Measurements from ENCODE around the gene SZT2.
"Not testable (repeated sequence)": the region's sequence is repeated elsewhere in the genome, so short reads cannot be mapped to it uniquely, and the experiment has no call there.

Gene SZT2

GRCh38 chr1:43452789-43453441 is 63.2 kb downstream of the SZT2 start:
- Histone ChIP-seq H3K27ac (ENCODE audit: insufficient read depth, low read length, poor library complexity, severe bottlenecking) (peak overlapping the region; percentile 55), H3K4me3 (ENCODE audit: insufficient read depth, low read depth, low read length, poor library complexity, severe bottlenecking) (peak overlapping the region; percentile 37)

GRCh38 chr1:43453442-43454269 is 64.0 kb downstream of the SZT2 start, which contains the start of gene HYI:
Gene HYI (minus strand): TSS chr1:43453931. CDS start chr1:43453793, 138 bp downstream.
- peak; percentile 34 to 50 (median 46) for DNase-seq
- H3K9me3 ChIP-seq (ENCODE audit: control insufficient read depth, low read length) = no peaks in the 10 kb centered on the region
- H3K36me3 ChIP-seq (ENCODE audit: control insufficient read depth, insufficient read depth, low read length) = peaks cover 19% of the 10 kb centered on the region
- no peaks in the 10 kb centered on the region for H3K27me3 ChIP-seq (replicated peaks; ENCODE audit: control insufficient read depth, insufficient read depth, low read length, poor library complexity, severe bottlenecking)
- H3K4me1 ChIP-seq (ENCODE audit: control insufficient read depth, insufficient read depth, low read length, poor library complexity, severe bottlenecking) = no peaks in the 10 kb centered on the region
- H3K4me3 ChIP-seq (ENCODE audit: insufficient read depth, low read depth, low read length, poor library complexity, severe bottlenecking) = peak within 1 kb of the TSS; percentile 62
- H3K27ac ChIP-seq (ENCODE audit: insufficient read depth, low read length, poor library complexity, severe bottlenecking) = peak within 1 kb of the TSS; percentile 59

More at GRCh38 chr1:43452789-43453441, 63.2 kb downstream of the SZT2 start:
- Histone ChIP-seq H3K36me3 (ENCODE audit: control insufficient read depth, insufficient read depth, low read length) (peaks cover 25% of the 10 kb centered on the region), H3K27me3 (replicated peaks; ENCODE audit: control insufficient read depth, insufficient read depth, low read length, poor library complexity, severe bottlenecking) (no peaks in the 10 kb centered on the region), H3K9me3 (ENCODE audit: control insufficient read depth, low read length) (no peaks in the 10 kb centered on the region), H3K4me1 (ENCODE audit: control insufficient read depth, insufficient read depth, low read length, poor library complexity, severe bottlenecking) (no peaks in the 10 kb centered on the region)
- DNase-seq = no peak

- peak; percentile 35 to 56 (median 49) for DNase-seq
- H3K4me1 ChIP-seq (ENCODE audit: control insufficient read depth, insufficient read depth, low read length, poor library complexity, severe bottlenecking) = no peaks in the 10 kb centered on the region
- no peaks in the 10 kb centered on the region for H3K9me3 ChIP-seq (ENCODE audit: control insufficient read depth, low read length)
- peak overlapping the region; percentile 59 for H3K27ac ChIP-seq (ENCODE audit: insufficient read depth, low read length, poor library complexity, severe bottlenecking)
- peaks cover 11% of the 10 kb centered on the region for H3K36me3 ChIP-seq (ENCODE audit: control insufficient read depth, insufficient read depth, low read length)
- no peaks in the 10 kb centered on the region for H3K27me3 ChIP-seq (replicated peaks; ENCODE audit: control insufficient read depth, insufficient read depth, low read length, poor library complexity, severe bottlenecking)
- peak overlapping the region; percentile 62 for H3K4me3 ChIP-seq (ENCODE audit: insufficient read depth, low read depth, low read length, poor library complexity, severe bottlenecking)
These were observed 64.7 kb downstream of the SZT2 start for GRCh38 chr1:43454270-43455011.

- Histone ChIP-seq H3K27ac (ENCODE audit: insufficient read depth, low read length, poor library complexity, severe bottlenecking) (no peak overlapping the region), H3K36me3 (ENCODE audit: control insufficient read depth, insufficient read depth, low read length) (peaks cover 3% of the 10 kb centered on the region), H3K27me3 (replicated peaks; ENCODE audit: control insufficient read depth, insufficient read depth, low read length, poor library complexity, severe bottlenecking) (no peaks in the 10 kb centered on the region), H3K4me3 (ENCODE audit: insufficient read depth, low read depth, low read length, poor library complexity, severe bottlenecking) (no peak overlapping the region), H3K4me1 (ENCODE audit: control insufficient read depth, insufficient read depth, low read length, poor library complexity, severe bottlenecking) (no peaks in the 10 kb centered on the region), H3K9me3 (ENCODE audit: control insufficient read depth, low read length) (no peaks in the 10 kb centered on the region)
- DNase-seq = no peak
These were observed 65.7 kb downstream of the SZT2 start for GRCh38 chr1:43455213-43455889.

GRCh38 chr1:43458379-43458778 is 68.7 kb downstream of the SZT2 start:
- not testable (repeated sequence) for H3K27me3 ChIP-seq (replicated peaks; ENCODE audit: control insufficient read depth, insufficient read depth, low read length, poor library complexity, severe bottlenecking); H3K27ac ChIP-seq (ENCODE audit: insufficient read depth, low read length, poor library complexity, severe bottlenecking); H3K4me3 ChIP-seq (ENCODE audit: insufficient read depth, low read depth, low read length, poor library complexity, severe bottlenecking); H3K9me3 ChIP-seq (ENCODE audit: control insufficient read depth, low read length); H3K4me1 ChIP-seq (ENCODE audit: control insufficient read depth, insufficient read depth, low read length, poor library complexity, severe bottlenecking); DNase-seq; H3K36me3 ChIP-seq (ENCODE audit: control insufficient read depth, insufficient read depth, low read length)

- H3K36me3 ChIP-seq (ENCODE audit: control insufficient read depth, insufficient read depth, low read length) = no peaks in the 10 kb centered on the region
- H3K4me1 ChIP-seq (ENCODE audit: control insufficient read depth, insufficient read depth, low read length, poor library complexity, severe bottlenecking) = no peaks in the 10 kb centered on the region
- no peak for DNase-seq
- H3K27me3 ChIP-seq (replicated peaks; ENCODE audit: control insufficient read depth, insufficient read depth, low read length, poor library complexity, severe bottlenecking) = no peaks in the 10 kb centered on the region
- H3K9me3 ChIP-seq (ENCODE audit: control insufficient read depth, low read length) = no peaks in the 10 kb centered on the region
- H3K4me3 ChIP-seq (ENCODE audit: insufficient read depth, low read depth, low read length, poor library complexity, severe bottlenecking) = no peak overlapping the region
- H3K27ac ChIP-seq (ENCODE audit: insufficient read depth, low read length, poor library complexity, severe bottlenecking) = no peak overlapping the region
These were observed 71.4 kb downstream of the SZT2 start for GRCh38 chr1:43460988-43461693.

GRCh38 chr1:43463479-43463878 is 73.8 kb downstream of the SZT2 start:
- Histone ChIP-seq H3K4me3 (ENCODE audit: insufficient read depth, low read depth, low read length, poor library complexity, severe bottlenecking) (no peak overlapping the region), H3K36me3 (ENCODE audit: control insufficient read depth, insufficient read depth, low read length) (no peaks in the 10 kb centered on the region), H3K27ac (ENCODE audit: insufficient read depth, low read length, poor library complexity, severe bottlenecking) (no peak overlapping the region), H3K27me3 (replicated peaks; ENCODE audit: control insufficient read depth, insufficient read depth, low read length, poor library complexity, severe bottlenecking) (no peaks in the 10 kb centered on the region), H3K9me3 (ENCODE audit: control insufficient read depth, low read length) (no peaks in the 10 kb centered on the region), H3K4me1 (ENCODE audit: control insufficient read depth, insufficient read depth, low read length, poor library complexity, severe bottlenecking) (no peaks in the 10 kb centered on the region)
- no peak for DNase-seq

- H3K27ac ChIP-seq (ENCODE audit: insufficient read depth, low read length, poor library complexity, severe bottlenecking) = no peak overlapping the region
- H3K36me3 ChIP-seq (ENCODE audit: control insufficient read depth, insufficient read depth, low read length) = no peaks in the 10 kb centered on the region
- H3K4me3 ChIP-seq (ENCODE audit: insufficient read depth, low read depth, low read length, poor library complexity, severe bottlenecking) = no peak overlapping the region
- H3K9me3 ChIP-seq (ENCODE audit: control insufficient read depth, low read length) = no peaks in the 10 kb centered on the region
- no peak for DNase-seq
- H3K27me3 ChIP-seq (replicated peaks; ENCODE audit: control insufficient read depth, insufficient read depth, low read length, poor library complexity, severe bottlenecking) = no peaks in the 10 kb centered on the region
- H3K4me1 ChIP-seq (ENCODE audit: control insufficient read depth, insufficient read depth, low read length, poor library complexity, severe bottlenecking) = no peaks in the 10 kb centered on the region
These were observed 75.2 kb downstream of the SZT2 start for GRCh38 chr1:43464681-43465504.

Data from effector memory CD4-positive, alpha-beta T cell (primary cell).